Measurements from ENCODE around the gene MYOG. TPM values are rescaled to one million over a fixed set of nuclear protein-coding genes. Genes with fewer than 3 reads are reported as not detected.

The MYOG gene
- total and polyA plus RNA-seq, 2 experiments from 2014 or later: not detected

GRCh38 chr1:203088441-203088840, 2.6 kb upstream of the MYOG start:
- Histone ChIP-seq H3K4me1 (ENCODE audit: insufficient read depth) (no peaks in the 10 kb centered on the region), H2AFZ (no peak overlapping the region), H4K20me1 (ENCODE audit: insufficient read depth, poor library complexity, severe bottlenecking) (no peaks in the 10 kb centered on the region), H3K4me2 (no peak overlapping the region), H3K27ac (no peak overlapping the region), H3K9me2 (replicated peaks; ENCODE audit: insufficient read depth) (no peaks in the 10 kb centered on the region), H3K27me3 (no peaks in the 10 kb centered on the region), H3K4me3 (no peak overlapping the region), H3K79me2 (no peaks in the 10 kb centered on the region), H3K36me3 (replicated peaks; ENCODE audit: insufficient read depth, low read depth) (no peaks in the 10 kb centered on the region), H3K9me3 (ENCODE audit: low read depth) (no peaks in the 10 kb centered on the region)
- no peak for TF ChIP-seq EZH2 (IDR thresholded peaks at IDR 0.05; ENCODE audit: borderline replicate concordance)
- no peak for TF ChIP-seq CTCF (IDR thresholded peaks at IDR 0.05; ENCODE audit: poor library complexity)
- WGBS (ENCODE audit: low lambda C conversion rate, missing lambda C conversion rate): 93% methylated on average over 3 of the region's 3 CpGs
- DNase-seq (ENCODE audit: low spot score): no peak

- no peaks in the 10 kb centered on the region for H3K27me3 ChIP-seq
- no peaks in the 10 kb centered on the region for H3K36me3 ChIP-seq (replicated peaks; ENCODE audit: insufficient read depth, low read depth)
- TF ChIP-seq EZH2 (IDR thresholded peaks at IDR 0.05; ENCODE audit: borderline replicate concordance) (no peak), CTCF (IDR thresholded peaks at IDR 0.05; ENCODE audit: poor library complexity) (no peak), EZH2phosphoT487 (IDR thresholded peaks at IDR 0.05; ENCODE audit: low read depth, severe bottlenecking, unreplicated experiment) (no peak)
- H3K27ac ChIP-seq: no peak overlapping the region
- H3K4me3 ChIP-seq: no peak overlapping the region
- no peak for DNase-seq (ENCODE audit: low spot score)
- no peak overlapping the region for H3K4me2 ChIP-seq
- no peaks in the 10 kb centered on the region for H3K9me3 ChIP-seq (ENCODE audit: low read depth)
- no peaks in the 10 kb centered on the region for H4K20me1 ChIP-seq (ENCODE audit: insufficient read depth, poor library complexity, severe bottlenecking)
- 75% methylated on average over 11 of the region's 11 CpGs for WGBS (ENCODE audit: low lambda C conversion rate, missing lambda C conversion rate)
- H3K79me2 ChIP-seq: no peaks in the 10 kb centered on the region
- H3K9me2 ChIP-seq (replicated peaks; ENCODE audit: insufficient read depth): no peaks in the 10 kb centered on the region
- H2AFZ ChIP-seq: no peak overlapping the region
- H3K4me1 ChIP-seq (ENCODE audit: insufficient read depth): no peaks in the 10 kb centered on the region
Measured at GRCh38 chr1:203086992-203087763, 1.4 kb upstream of the MYOG start.

- no peaks in the 10 kb centered on the region for H3K79me2 ChIP-seq
- no peak for TF ChIP-seq EZH2phosphoT487 (IDR thresholded peaks at IDR 0.05; ENCODE audit: low read depth, severe bottlenecking, unreplicated experiment)
- peak; percentile 7 for TF ChIP-seq CTCF (IDR thresholded peaks at IDR 0.05; ENCODE audit: poor library complexity)
- no peak for TF ChIP-seq EZH2 (IDR thresholded peaks at IDR 0.05; ENCODE audit: borderline replicate concordance)
- H4K20me1 ChIP-seq (ENCODE audit: insufficient read depth, poor library complexity, severe bottlenecking): no peaks in the 10 kb centered on the region
- no peaks in the 10 kb centered on the region for H3K27me3 ChIP-seq
- H3K4me1 ChIP-seq (ENCODE audit: insufficient read depth): no peaks in the 10 kb centered on the region
- H3K4me2 ChIP-seq: no peak overlapping the region
- no peaks in the 10 kb centered on the region for H3K36me3 ChIP-seq (replicated peaks; ENCODE audit: insufficient read depth, low read depth)
- 96% methylated on average over 12 of the region's 14 CpGs for WGBS (ENCODE audit: low lambda C conversion rate, missing lambda C conversion rate)
- H3K9me2 ChIP-seq (replicated peaks; ENCODE audit: insufficient read depth): no peaks in the 10 kb centered on the region
- no peak overlapping the region for H2AFZ ChIP-seq
- DNase-seq (ENCODE audit: low spot score): no peak
- H3K9me3 ChIP-seq (ENCODE audit: low read depth): no peaks in the 10 kb centered on the region
- H3K27ac ChIP-seq: no peak overlapping the region
- H3K4me3 ChIP-seq: no peak overlapping the region
Measured at GRCh38 chr1:203084588-203085527, 954 bp downstream of the MYOG start.
